ENCODE results near the gene E2F1.

GRCh38 chr20:33697129-33697528 is 10.9 kb upstream of the E2F1 start:
- TF ChIP-seq CTCF (IDR thresholded peaks at IDR 0.05; ENCODE audit: low read depth, low read length) (no peak), POLR2A (IDR thresholded peaks at IDR 0.05; ENCODE audit: extremely low read depth, insufficient read length) (no peak), MAX (IDR thresholded peaks at IDR 0.05; ENCODE audit: low read depth, low read length) (no peak)

Measured in NB4 (cell line).